DMS153 treated with DMSO at 0.1 percent for 48 hours (cell line): ENCODE results near the gene CEP85L.

Source experiments
- DNase-seq: peaks from one replicate; lab custom pipeline; 2025; ENCODE audit not compliant: unreplicated experiment; lab: John Stamatoyannopoulos, UW

Gene CEP85L

DNA sequence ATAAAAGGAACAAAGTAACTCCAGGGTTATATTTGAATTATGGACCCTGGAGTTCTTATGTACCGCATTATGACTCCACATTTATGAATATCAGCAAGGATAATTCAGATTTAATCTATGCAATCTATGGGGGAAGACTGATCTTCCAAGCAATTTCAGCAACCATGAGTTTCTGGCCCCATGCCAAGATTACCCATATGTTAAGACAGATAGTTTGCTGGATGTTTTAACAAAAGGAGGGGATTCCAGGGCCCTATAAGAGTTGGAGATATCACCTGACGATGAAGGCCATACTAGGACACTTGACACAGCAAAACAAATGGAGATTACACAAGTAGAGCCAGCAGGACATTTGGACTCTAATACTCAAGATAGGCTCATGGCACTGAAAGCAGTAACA, 149.2 kb downstream of the CEP85L start:
- DNase-seq, result no peak

- DNase-seq, result no peak
Measured at GRCh38 chr6:118501765-118502164, 149.6 kb downstream of the CEP85L start.

DNA sequence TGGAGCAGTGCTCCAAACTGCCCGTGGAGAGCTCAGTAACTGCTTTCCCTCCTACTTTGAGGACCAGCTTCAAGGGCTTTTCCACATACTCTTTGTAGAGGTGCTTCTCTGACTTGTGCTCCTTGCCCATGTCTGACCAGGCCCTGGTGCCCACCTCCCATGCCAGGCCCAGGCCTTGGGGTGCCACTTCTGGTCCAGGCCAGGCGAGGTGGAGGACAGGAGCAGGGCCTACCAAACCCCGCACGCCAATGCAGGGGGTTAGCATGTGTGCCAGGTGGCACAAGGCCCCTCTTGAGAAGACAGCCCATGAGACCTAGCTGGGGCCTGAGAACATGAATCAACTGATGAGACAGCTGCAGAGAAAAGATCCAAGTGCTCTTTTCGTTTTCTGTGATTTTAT, 150.3 kb downstream of the CEP85L start:
- DNase-seq, result no peak

DNA sequence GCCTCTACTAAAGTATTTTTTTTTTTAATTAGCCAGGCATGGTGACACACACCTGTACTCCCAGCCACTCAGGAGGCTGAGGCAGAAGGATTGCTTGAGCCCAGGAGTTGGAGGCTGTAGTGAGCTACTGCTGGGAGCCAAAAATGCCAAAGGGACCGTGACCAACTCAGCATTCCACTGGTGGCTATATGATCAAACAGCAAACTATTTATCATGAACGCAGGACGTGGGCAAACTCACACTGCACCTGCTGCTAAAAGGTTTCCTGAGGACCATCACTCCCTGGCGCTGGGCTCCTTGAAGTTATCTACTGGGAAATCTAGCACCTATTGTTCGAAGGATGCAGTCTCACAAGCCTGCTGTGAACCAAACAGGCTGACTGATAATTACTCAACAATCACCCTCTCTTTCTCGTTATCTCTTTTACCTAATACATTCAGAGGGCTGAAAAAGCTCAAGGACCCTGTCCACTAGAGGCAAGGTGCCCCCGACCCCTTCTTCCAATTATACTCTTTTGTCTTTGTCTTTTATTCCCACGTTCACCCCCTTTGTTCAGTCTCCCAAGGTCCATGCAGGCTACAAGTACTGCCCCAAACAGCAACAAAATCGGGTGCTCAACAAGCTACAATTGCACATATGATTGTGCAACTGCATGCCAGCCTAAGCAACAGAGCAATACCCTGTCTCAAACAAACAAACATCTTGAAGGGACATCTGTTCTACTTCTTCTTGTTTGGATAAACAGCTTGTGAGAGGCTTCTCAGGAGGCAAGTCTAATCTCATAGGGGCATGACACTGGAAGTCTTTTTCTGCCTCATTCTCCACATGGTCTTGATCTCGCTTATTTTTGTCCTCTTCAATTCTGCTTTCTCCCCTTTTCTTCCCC, 151.0 kb downstream of the CEP85L start:
- DNase-seq, result no peak

DNA sequence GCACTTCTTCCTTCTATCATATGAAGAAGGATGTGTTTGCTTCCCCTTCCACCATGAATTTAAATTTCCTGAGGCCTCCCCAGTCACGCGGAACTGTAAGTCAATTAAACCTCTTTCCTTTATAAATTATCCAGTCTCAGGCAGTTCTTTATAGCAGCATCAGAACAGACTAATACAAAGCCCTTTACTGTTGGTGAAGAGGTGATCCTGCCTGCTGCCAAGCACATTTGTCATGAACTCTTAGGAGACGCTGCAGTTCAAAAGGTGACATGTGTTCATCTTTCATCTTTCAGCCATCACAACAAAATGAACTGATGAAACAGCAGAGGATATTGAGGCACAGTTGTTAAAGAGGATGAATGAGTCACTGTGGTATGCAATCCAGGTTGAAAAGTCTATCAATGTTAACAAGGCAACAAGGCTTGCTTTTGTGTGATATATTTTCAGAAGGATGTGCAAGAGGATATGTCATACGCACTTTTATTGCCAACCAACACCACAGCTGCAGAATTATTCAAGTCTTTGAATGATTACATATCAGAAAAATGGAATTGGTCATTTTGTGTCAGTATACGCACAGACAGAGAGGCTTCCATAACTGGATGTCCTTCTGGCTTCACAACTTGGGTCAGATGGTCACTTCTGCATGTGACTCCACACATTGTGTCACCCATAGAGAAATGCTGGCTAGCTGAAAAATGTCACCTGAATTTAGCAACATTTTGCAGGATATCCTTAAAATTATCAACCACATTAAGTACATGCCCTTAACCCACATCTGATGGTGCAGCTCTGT, 155.7 kb downstream of the CEP85L start:
- no peak for DNase-seq

GRCh38 chr6:118494091-118494490, 157.3 kb downstream of the CEP85L start:
- DNase-seq, result no peak

- no peak for DNase-seq
Measured at GRCh38 chr6:118489990-118490389, 161.4 kb downstream of the CEP85L start.

- no peak for DNase-seq
Measured at GRCh38 chr6:118488631-118489030, 162.8 kb downstream of the CEP85L start.

- no peak for DNase-seq
Measured at GRCh38 chr6:118485601-118486550, 165.5 kb downstream of the CEP85L start.

GRCh38 chr6:118476551-118476950, 174.8 kb downstream of the CEP85L start:
- no peak for DNase-seq

- no peak for DNase-seq
Measured at GRCh38 chr6:118473266-118473665, 178.1 kb downstream of the CEP85L start.

DNA sequence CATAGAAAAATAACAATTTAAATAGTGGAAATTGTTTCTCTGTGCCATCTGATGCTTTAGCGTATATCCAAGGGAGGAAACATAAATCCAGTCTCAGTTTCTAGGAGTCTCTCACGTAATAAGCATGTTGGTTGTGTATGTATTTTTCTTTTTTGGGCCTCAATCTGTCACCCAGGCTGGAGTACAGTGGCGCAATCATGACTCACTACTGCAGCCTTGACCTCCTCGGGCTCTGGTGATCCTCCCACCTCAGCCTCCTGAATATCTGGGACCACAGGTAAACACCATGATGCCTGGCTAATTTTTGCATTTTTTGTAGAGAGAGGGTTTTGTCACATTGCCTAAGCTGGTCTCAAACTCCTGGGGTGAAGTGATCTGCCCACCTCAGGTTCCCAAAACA, 181.9 kb downstream of the CEP85L start:
- DNase-seq, result no peak

GRCh38 chr6:118468682-118469465, 182.5 kb downstream of the CEP85L start:
- DNase-seq, result peak; percentile 82

GRCh38 chr6:118467181-118467580, 184.2 kb downstream of the CEP85L start:
- DNase-seq, result no peak

DNA sequence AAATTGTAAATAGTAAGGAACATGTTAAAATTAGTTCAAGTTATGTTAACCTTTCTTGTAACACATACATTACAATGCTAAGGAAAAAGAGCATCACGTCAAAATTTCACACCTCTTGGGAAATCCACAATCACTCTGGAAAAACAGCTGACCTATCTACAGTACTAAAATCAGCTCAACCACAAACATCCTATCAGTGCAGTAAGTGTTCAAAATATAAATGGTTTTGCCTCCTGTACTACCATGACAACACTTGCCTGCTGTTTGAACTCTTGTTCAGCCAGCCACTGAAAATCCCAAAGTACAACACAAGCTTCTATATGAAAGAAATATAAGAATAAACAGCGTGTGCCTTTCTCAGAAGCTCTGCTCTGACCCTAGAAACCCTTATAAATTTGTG, 186.8 kb downstream of the CEP85L start:
- DNase-seq, result no peak

DNA sequence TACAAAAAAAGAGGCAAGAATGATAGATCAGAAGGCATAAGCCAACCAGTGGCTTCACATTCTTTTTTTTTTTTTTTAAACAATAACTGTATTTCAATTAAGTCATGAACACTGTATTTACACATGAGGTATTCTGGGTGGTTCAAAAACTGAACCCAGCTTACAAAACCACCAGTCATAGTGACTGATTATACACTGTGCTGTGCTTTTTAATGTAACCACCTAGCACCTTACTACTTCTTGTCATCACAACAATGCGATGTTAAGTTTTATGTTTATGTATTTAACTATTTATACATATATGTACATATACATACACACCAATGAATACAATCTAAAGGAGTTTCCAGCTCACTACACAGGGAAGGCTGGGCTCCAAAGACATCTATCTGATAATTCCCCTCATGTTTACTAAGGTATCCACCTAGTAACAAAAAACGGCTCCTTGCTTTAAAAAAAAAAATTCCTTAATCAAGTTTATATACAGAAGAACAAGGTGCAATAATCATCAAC, 190.4 kb downstream of the CEP85L start:
- no peak for DNase-seq

DNA sequence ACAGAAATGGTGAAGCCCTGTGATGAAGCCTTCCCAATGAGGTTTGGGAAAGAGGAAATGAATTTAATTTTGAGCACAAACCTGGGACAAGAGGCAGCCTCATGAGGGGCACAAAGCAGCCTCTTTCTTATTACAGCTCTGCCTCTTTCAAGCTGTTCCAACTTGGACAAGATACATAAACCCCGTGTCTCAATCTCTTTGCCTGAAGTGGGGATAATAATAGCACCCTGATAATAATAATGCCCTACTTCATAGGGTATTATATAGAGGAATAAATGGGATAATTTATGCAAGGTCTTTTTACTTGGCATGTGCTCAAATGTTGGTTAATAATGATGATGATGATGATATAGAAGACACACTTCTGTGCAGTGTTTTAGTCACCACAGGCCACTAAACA, 194.4 kb downstream of the CEP85L start:
- DNase-seq, result no peak

DNA sequence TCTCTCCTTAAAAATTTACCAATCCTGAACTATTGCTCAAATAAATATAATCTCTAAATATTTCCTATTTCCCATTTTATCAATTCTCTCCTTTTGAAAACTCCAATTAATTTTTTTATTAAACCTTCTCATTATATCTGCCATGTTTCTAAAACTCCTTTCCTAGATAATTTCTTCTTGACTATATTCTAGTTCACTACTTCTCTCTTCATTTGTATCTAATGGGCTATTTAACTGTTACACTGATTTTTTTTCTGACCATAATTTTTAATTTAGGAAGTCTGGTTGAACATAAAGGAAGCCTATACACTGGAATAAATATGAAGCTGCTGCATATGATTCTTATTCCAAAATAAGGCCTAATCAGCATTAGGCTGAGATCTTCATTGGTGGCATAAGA, 199.6 kb downstream of the CEP85L start:
- no peak for DNase-seq

- no peak for DNase-seq
Measured at GRCh38 chr6:118444796-118445195, 206.6 kb downstream of the CEP85L start.

DNA sequence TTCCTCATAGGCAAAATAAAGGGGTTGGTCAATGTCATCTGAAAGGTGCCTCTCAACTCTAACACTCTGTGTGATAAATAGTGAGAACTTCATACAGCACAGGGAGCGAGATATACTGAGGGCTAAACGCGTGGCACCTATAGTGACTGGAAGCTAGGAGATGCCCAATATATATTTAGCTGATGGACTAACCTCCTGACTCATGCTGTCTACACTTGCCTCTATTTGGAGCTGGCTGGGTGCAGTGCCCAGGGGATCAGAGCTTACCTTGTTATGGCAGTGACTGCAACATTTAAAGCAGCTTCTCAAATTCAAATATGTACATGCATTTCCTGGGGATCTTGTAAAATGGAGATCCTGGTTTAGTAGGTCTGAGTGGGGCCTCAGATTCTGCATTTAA, 214.9 kb downstream of the CEP85L start:
- DNase-seq, result no peak
